ENCODE results near the gene RALBP1.
"Not testable (repeated sequence)": the region's sequence is repeated elsewhere in the genome, so short reads cannot be mapped to it uniquely, and the experiment has no call there.

The RALBP1 gene

GRCh38 chr18:9474983-9475642, at the start of gene RALBP1:
RALBP1 (plus strand) TSS chr18:9475513; CDS start chr18:9513046, 37,533 bp downstream.
- Mint-ChIP-seq H3K27ac (peak within 1 kb of the TSS; percentile 94 to 99), H3K27me3 (peaks cover 23% of the 10 kb centered on the region), H3K4me3 (peak within 1 kb of the TSS; percentile 96 to 99), H3K9me3 (no peaks in the 10 kb centered on the region), H3K4me1 (peaks cover 42% of the 10 kb centered on the region)
- peak; percentile 97 to 99 for DNase-seq
- ATAC-seq, result peak; percentile 99

GRCh38 chr18:9426753-9427152, 48.6 kb upstream of the RALBP1 start:
- no peaks in the 10 kb centered on the region for H3K27me3 Mint-ChIP-seq
- no peak overlapping the region for H3K27ac Mint-ChIP-seq
- ATAC-seq (no peak), DNase-seq (no peak)
- H3K9me3 Mint-ChIP-seq, result no peaks in the 10 kb centered on the region
- no peaks in the 10 kb centered on the region for H3K4me1 Mint-ChIP-seq
- no peak overlapping the region for H3K4me3 Mint-ChIP-seq

- Mint-ChIP-seq H3K27ac (no peak overlapping the region), H3K4me3 (no peak overlapping the region), H3K27me3 (no peaks in the 10 kb centered on the region), H3K9me3 (no peaks in the 10 kb centered on the region), H3K4me1 (peaks cover 3% of the 10 kb centered on the region)
- ATAC-seq (no peak), DNase-seq (no peak)
Measured at GRCh38 chr18:9428301-9428706, 47.0 kb upstream of the RALBP1 start.

- Mint-ChIP-seq H3K9me3 (no peaks in the 10 kb centered on the region), H3K27ac (no peak overlapping the region), H3K4me1 (peaks cover 11% of the 10 kb centered on the region), H3K4me3 (no peak overlapping the region), H3K27me3 (no peaks in the 10 kb centered on the region)
- DNase-seq (no peak), ATAC-seq (no peak)
Measured at GRCh38 chr18:9428862-9429661, 46.3 kb upstream of the RALBP1 start.

GRCh38 chr18:9429662-9429993, 45.7 kb upstream of the RALBP1 start:
- no peak for ATAC-seq
- Mint-ChIP-seq H3K9me3 (no peaks in the 10 kb centered on the region), H3K4me3 (no peak overlapping the region), H3K4me1 (peaks cover 16% of the 10 kb centered on the region), H3K27ac (no peak overlapping the region), H3K27me3 (no peaks in the 10 kb centered on the region)
- DNase-seq, result no peak

- H3K4me1 Mint-ChIP-seq, result peaks cover 16% of the 10 kb centered on the region
- not testable (repeated sequence) for H3K4me3 Mint-ChIP-seq, DNase-seq, ATAC-seq, H3K27ac Mint-ChIP-seq, H3K27me3 Mint-ChIP-seq, H3K9me3 Mint-ChIP-seq
Measured at GRCh38 chr18:9430315-9430714, 45.0 kb upstream of the RALBP1 start.

GRCh38 chr18:9431296-9431695, 44.0 kb upstream of the RALBP1 start:
- H3K9me3 Mint-ChIP-seq, result no peaks in the 10 kb centered on the region
- no peak overlapping the region for H3K27ac Mint-ChIP-seq
- no peak overlapping the region for H3K4me3 Mint-ChIP-seq
- ATAC-seq (no peak), DNase-seq (no peak)
- peaks cover 16% of the 10 kb centered on the region for H3K4me1 Mint-ChIP-seq
- no peaks in the 10 kb centered on the region for H3K27me3 Mint-ChIP-seq

GRCh38 chr18:9433122-9433521, 42.2 kb upstream of the RALBP1 start:
- not testable (repeated sequence) for DNase-seq, ATAC-seq, H3K4me3 Mint-ChIP-seq, H3K27me3 Mint-ChIP-seq, H3K27ac Mint-ChIP-seq, H3K9me3 Mint-ChIP-seq
- peaks cover 16% of the 10 kb centered on the region for H3K4me1 Mint-ChIP-seq

- ATAC-seq, result no peak
Measured at GRCh38 chr18:9433671-9434121, 41.6 kb upstream of the RALBP1 start.

GRCh38 chr18:9434122-9434701, 41.1 kb upstream of the RALBP1 start:
- peak overlapping the region; percentile 51 to 64 for H3K4me3 Mint-ChIP-seq
- peaks cover 16% of the 10 kb centered on the region for H3K4me1 Mint-ChIP-seq
- ATAC-seq, result peak; percentile 64
- H3K27ac Mint-ChIP-seq, result peak overlapping the region; percentile 48 to 95
- DNase-seq, result peak; percentile 16 to 18
- H3K27me3 Mint-ChIP-seq, result no peaks in the 10 kb centered on the region
- H3K9me3 Mint-ChIP-seq, result no peaks in the 10 kb centered on the region

More at GRCh38 chr18:9433671-9434121, 41.6 kb upstream of the RALBP1 start:
- no peaks in the 10 kb centered on the region for H3K27me3 Mint-ChIP-seq
- no peak for DNase-seq
- no peaks in the 10 kb centered on the region for H3K9me3 Mint-ChIP-seq
- peak overlapping the region in 1 of 2 donors; percentile 64 for H3K4me3 Mint-ChIP-seq
- peak overlapping the region in 1 of 2 donors; percentile 51 for H3K27ac Mint-ChIP-seq
- H3K4me1 Mint-ChIP-seq, result peaks cover 16% of the 10 kb centered on the region

GRCh38 chr18:9435041-9435440, 40.3 kb upstream of the RALBP1 start:
- DNase-seq, result no peak
- Mint-ChIP-seq H3K27me3 (no peaks in the 10 kb centered on the region), H3K9me3 (no peaks in the 10 kb centered on the region), H3K4me3 (no peak overlapping the region), H3K27ac (no peak overlapping the region), H3K4me1 (peaks cover 16% of the 10 kb centered on the region)
- no peak for ATAC-seq

GRCh38 chr18:9436206-9436929, 38.9 kb upstream of the RALBP1 start:
- Mint-ChIP-seq H3K9me3 (no peaks in the 10 kb centered on the region), H3K4me3 (no peak overlapping the region), H3K27ac (peak overlapping the region in 1 of 2 donors; percentile 72), H3K4me1 (peaks cover 16% of the 10 kb centered on the region), H3K27me3 (no peaks in the 10 kb centered on the region)
- DNase-seq, result no peak
- ATAC-seq, result no peak

- no peak for DNase-seq
- H3K4me3 Mint-ChIP-seq, result no peak overlapping the region
- no peaks in the 10 kb centered on the region for H3K27me3 Mint-ChIP-seq
- no peaks in the 10 kb centered on the region for H3K9me3 Mint-ChIP-seq
- H3K27ac Mint-ChIP-seq, result no peak overlapping the region
- peaks cover 16% of the 10 kb centered on the region for H3K4me1 Mint-ChIP-seq
- no peak for ATAC-seq
Measured at GRCh38 chr18:9437021-9437437, 38.3 kb upstream of the RALBP1 start.

GRCh38 chr18:9437672-9438071, 37.6 kb upstream of the RALBP1 start:
- Mint-ChIP-seq H3K27ac (no peak overlapping the region), H3K4me1 (peaks cover 16% of the 10 kb centered on the region), H3K27me3 (no peaks in the 10 kb centered on the region), H3K9me3 (no peaks in the 10 kb centered on the region), H3K4me3 (no peak overlapping the region)
- DNase-seq, result no peak
- ATAC-seq, result no peak

GRCh38 chr18:9441061-9441460, 34.3 kb upstream of the RALBP1 start:
- H3K4me1 Mint-ChIP-seq, result no peaks in the 10 kb centered on the region
- H3K9me3 Mint-ChIP-seq, result no peaks in the 10 kb centered on the region
- ATAC-seq (no peak), DNase-seq (no peak)
- no peak overlapping the region for H3K4me3 Mint-ChIP-seq
- H3K27ac Mint-ChIP-seq, result no peak overlapping the region
- no peaks in the 10 kb centered on the region for H3K27me3 Mint-ChIP-seq
